ENCODE results near the gene KCTD19. TPM values are rescaled to one million over a fixed set of nuclear protein-coding genes. Genes with fewer than 3 reads are reported as not detected.
A peak's percentile ranks its signal among the peaks of the same experiment; 100 is the strongest.

Gene KCTD19
- total RNA-seq, 1 donor from 2014 or later: not detected

- DNase-seq (ENCODE audit: extremely low spot score in 2 of 2): no peak
- TF ChIP-seq POLR2A (IDR thresholded peaks at IDR 0.05) (no peak), POLR2AphosphoS5 (IDR thresholded peaks at IDR 0.05; ENCODE audit: insufficient read depth in 1 of 2, low read depth in 1 of 2) (no peak)
- TF ChIP-seq, protein P1, sequence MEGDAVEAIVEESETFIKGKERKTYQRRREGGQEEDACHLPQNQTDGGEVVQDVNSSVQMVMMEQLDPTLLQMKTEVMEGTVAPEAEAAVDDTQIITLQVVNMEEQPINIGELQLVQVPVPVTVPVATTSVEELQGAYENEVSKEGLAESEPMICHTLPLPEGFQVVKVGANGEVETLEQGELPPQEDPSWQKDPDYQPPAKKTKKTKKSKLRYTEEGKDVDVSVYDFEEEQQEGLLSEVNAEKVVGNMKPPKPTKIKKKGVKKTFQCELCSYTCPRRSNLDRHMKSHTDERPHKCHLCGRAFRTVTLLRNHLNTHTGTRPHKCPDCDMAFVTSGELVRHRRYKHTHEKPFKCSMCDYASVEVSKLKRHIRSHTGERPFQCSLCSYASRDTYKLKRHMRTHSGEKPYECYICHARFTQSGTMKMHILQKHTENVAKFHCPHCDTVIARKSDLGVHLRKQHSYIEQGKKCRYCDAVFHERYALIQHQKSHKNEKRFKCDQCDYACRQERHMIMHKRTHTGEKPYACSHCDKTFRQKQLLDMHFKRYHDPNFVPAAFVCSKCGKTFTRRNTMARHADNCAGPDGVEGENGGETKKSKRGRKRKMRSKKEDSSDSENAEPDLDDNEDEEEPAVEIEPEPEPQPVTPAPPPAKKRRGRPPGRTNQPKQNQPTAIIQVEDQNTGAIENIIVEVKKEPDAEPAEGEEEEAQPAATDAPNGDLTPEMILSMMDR (IDR thresholded peaks at IDR 0.05): no peak
- H3K4me1 ChIP-seq: peaks cover 59% of the 10 kb centered on the region
Observed at GRCh38 chr16:67245186-67245585, 81.4 kb downstream of the KCTD19 start.

GRCh38 chr16:67244387-67245185, 82.0 kb downstream of the KCTD19 start:
- DNase-seq (ENCODE audit: extremely low spot score in 2 of 2): no peak
- Histone ChIP-seq H3K36me3 (no peaks in the 10 kb centered on the region), H3K4me3 (no peak overlapping the region), H3K4me1 (peaks cover 58% of the 10 kb centered on the region), H3K9me3 (no peaks in the 10 kb centered on the region), H3K27me3 (no peaks in the 10 kb centered on the region), H3K27ac (peak overlapping the region; percentile 85)
- TF ChIP-seq POLR2AphosphoS5 (IDR thresholded peaks at IDR 0.05; ENCODE audit: insufficient read depth in 1 of 2, low read depth in 1 of 2) (peak in 1 of 2 donors; percentile 56), POLR2A (IDR thresholded peaks at IDR 0.05) (no peak)
- intact Hi-C loops (cut with DNase I): no loop called here

More at GRCh38 chr16:67245186-67245585, 81.4 kb downstream of the KCTD19 start:
- intact Hi-C loops (cut with DNase I): no loop called here
- no peaks in the 10 kb centered on the region for H3K36me3 ChIP-seq
- peak overlapping the region; percentile 85 for H3K27ac ChIP-seq
- H3K27me3 ChIP-seq: no peaks in the 10 kb centered on the region
- H3K9me3 ChIP-seq: no peaks in the 10 kb centered on the region
- H3K4me3 ChIP-seq: no peak overlapping the region

DNA sequence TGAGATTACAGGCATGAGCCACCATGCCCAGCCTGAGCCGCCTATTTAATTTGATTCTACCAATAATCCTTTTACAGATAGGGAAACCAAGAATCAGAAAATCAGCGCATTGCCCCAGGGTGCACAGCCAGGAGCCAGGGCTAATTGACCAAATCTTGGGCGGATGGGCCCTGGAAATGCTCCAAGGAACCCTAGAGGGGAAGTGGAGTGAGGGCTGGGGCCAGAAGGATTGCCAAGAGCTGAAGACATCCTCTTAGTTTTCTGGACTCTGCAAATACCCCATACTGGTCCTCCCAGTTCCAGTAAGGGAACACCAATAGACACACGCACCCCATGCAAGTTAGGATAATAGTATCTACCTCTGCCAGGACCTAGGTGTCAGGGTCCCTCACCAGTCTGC, 83.1 kb downstream of the KCTD19 start:
- H3K27ac ChIP-seq: peak overlapping the region; percentile 85

GRCh38 chr16:67242138-67242730, 84.3 kb downstream of the KCTD19 start:
- Histone ChIP-seq H3K36me3 (peaks cover 0 to 12% of the 10 kb centered on the region in 2 donors), H3K9me3 (no peaks in the 10 kb centered on the region), H3K4me3 (no peak overlapping the region), H3K27me3 (no peaks in the 10 kb centered on the region), H3K27ac (peak overlapping the region; percentile 6), H3K4me1 (peaks cover 37% of the 10 kb centered on the region)
- TF ChIP-seq POLR2A (IDR thresholded peaks at IDR 0.05) (no peak), POLR2AphosphoS5 (IDR thresholded peaks at IDR 0.05; ENCODE audit: insufficient read depth in 1 of 2, low read depth in 1 of 2) (no peak)
- TF ChIP-seq, protein P1 (IDR thresholded peaks at IDR 0.05): no peak
- intact Hi-C loops (cut with DNase I): no loop called here
- no peak for DNase-seq (ENCODE audit: extremely low spot score in 2 of 2)

More for the DNA sequence above, 83.1 kb downstream of the KCTD19 start:
- H3K4me1 ChIP-seq: peaks cover 47% of the 10 kb centered on the region
- no peaks in the 10 kb centered on the region for H3K27me3 ChIP-seq
- H3K36me3 ChIP-seq: peaks cover 0 to 1% of the 10 kb centered on the region in 2 donors
- no peak overlapping the region for H3K4me3 ChIP-seq
- H3K9me3 ChIP-seq: no peaks in the 10 kb centered on the region
- intact Hi-C loops (cut with DNase I): no loop called here
- no peak for TF ChIP-seq POLR2A (IDR thresholded peaks at IDR 0.05)
- no peak for TF ChIP-seq POLR2AphosphoS5 (IDR thresholded peaks at IDR 0.05; ENCODE audit: insufficient read depth in 1 of 2, low read depth in 1 of 2)
- TF ChIP-seq, protein P1 (IDR thresholded peaks at IDR 0.05): no peak
- no peak for DNase-seq (ENCODE audit: extremely low spot score in 2 of 2)

- no peaks in the 10 kb centered on the region for H3K9me3 ChIP-seq
- H3K4me1 ChIP-seq: peaks cover 28% of the 10 kb centered on the region
- no peak for DNase-seq (ENCODE audit: extremely low spot score in 2 of 2)
- H3K27me3 ChIP-seq: no peaks in the 10 kb centered on the region
- intact Hi-C loops (cut with DNase I): no loop called here
- peaks cover 0 to 22% of the 10 kb centered on the region in 2 donors for H3K36me3 ChIP-seq
- TF ChIP-seq POLR2AphosphoS5 (IDR thresholded peaks at IDR 0.05; ENCODE audit: insufficient read depth in 1 of 2, low read depth in 1 of 2) (no peak), POLR2A (IDR thresholded peaks at IDR 0.05) (no peak)
- TF ChIP-seq, protein P1 (IDR thresholded peaks at IDR 0.05): no peak
- H3K4me3 ChIP-seq: no peak overlapping the region
- peak overlapping the region; percentile 63 for H3K27ac ChIP-seq
Observed at GRCh38 chr16:67241008-67241900, 85.3 kb downstream of the KCTD19 start.

Measured in vagina (tissue), 2 donors.